ENCODE data around the gene DDTL.
"Not testable (repeated sequence)": the region's sequence is repeated elsewhere in the genome, so short reads cannot be mapped to it uniquely, and the experiment has no call there.

The DDTL gene

DNA sequence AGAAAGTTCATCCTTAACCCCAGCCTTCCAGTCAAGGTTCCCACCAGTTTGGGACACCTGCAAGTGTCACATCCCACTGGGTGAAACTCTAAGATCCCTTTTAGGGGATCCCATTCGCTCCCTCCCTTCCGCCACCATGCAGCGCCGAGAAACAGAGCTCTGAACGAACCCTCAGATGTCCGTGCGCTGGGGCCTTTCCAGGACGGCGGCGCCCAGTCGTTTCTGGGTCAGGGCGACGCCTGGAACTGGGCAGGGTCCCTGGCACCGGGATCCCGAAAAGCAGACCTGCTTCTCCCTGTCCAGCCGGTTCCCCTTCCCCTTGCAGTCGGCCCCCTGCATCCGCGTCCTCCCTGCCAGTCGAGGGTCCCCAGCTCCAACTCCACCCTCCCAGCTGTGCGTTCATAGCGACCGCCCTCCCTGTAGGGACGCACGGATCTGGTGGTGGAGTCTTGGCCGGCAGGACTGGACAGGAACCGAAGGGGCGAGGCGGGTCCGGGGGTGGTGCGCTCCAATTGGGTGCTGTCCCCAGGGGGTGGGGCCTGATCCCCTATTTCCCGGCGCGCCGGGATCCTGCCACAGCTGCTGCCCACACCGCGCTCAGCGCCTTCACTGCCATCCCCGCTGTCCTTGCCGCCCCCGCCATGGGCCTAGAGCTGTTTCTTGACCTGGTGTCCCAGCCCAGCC lies 13.0 kb downstream of the DDTL start, which contains the start of gene GSTT2:
TSS of gene GSTT2 (plus strand) at position 578 of the 684 bp plus-strand sequence.
- not testable (repeated sequence) for DNase-seq; H3K27ac ChIP-seq; H3K36me3 ChIP-seq; H3K4me3 ChIP-seq (ENCODE audit: low read depth, low read length); H3K9me3 ChIP-seq (ENCODE audit: severe bottlenecking); H3K27me3 ChIP-seq (ENCODE audit: insufficient read depth, low read depth, severe bottlenecking)

DNA sequence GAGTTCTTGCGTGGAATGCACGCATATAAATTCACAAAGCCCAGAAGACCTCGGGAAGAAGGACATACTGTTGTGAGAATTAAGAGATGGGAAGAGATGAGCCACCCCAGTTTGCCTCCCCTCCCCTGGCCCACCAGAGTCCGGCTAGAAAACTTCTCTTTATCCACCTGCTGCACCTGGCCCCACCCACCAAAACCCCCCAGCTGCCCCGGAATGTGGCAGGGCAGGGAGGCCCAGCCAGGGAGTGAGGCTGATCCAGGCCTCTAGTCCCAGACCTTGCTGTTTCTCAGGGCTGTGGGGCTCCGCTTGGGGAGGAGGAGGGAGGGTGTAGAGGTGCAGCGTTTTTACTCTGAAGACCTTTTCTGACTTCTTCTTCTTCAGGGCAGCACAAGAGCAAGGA lies 13.9 kb downstream of the DDTL start:
- not testable (repeated sequence) for H3K27ac ChIP-seq; DNase-seq; H3K9me3 ChIP-seq (ENCODE audit: severe bottlenecking); H3K27me3 ChIP-seq (ENCODE audit: insufficient read depth, low read depth, severe bottlenecking); H3K36me3 ChIP-seq; H3K4me3 ChIP-seq (ENCODE audit: low read depth, low read length)

DNA sequence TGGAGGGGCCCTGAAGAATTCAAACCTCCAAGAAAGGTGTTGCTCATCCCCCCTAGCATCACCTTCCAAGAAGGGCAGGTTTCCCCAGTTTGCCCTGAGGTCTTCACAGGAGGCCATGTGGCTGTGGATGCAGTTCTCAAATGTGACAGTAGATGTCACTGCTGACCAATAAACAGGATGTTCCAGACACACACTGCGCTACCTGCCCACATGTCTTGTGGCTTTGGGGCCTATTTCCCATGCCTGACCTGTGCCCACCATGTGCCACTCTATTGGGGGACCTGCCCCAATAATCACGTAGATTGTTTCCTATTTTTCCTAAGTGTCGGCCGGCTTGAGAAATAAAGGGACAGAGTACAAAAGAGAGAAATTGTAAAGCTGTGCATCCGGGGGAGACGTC lies 17.7 kb downstream of the DDTL start:
- no peak overlapping the region for H3K4me3 ChIP-seq (ENCODE audit: low read depth, low read length)
- H3K27ac ChIP-seq, result no peak overlapping the region
- no peaks in the 10 kb centered on the region for H3K36me3 ChIP-seq
- no peaks in the 10 kb centered on the region for H3K9me3 ChIP-seq (ENCODE audit: severe bottlenecking)
- H3K27me3 ChIP-seq (ENCODE audit: insufficient read depth, low read depth, severe bottlenecking), result no peaks in the 10 kb centered on the region
- DNase-seq, result no peak
- TF ChIP-seq, protein P1, sequence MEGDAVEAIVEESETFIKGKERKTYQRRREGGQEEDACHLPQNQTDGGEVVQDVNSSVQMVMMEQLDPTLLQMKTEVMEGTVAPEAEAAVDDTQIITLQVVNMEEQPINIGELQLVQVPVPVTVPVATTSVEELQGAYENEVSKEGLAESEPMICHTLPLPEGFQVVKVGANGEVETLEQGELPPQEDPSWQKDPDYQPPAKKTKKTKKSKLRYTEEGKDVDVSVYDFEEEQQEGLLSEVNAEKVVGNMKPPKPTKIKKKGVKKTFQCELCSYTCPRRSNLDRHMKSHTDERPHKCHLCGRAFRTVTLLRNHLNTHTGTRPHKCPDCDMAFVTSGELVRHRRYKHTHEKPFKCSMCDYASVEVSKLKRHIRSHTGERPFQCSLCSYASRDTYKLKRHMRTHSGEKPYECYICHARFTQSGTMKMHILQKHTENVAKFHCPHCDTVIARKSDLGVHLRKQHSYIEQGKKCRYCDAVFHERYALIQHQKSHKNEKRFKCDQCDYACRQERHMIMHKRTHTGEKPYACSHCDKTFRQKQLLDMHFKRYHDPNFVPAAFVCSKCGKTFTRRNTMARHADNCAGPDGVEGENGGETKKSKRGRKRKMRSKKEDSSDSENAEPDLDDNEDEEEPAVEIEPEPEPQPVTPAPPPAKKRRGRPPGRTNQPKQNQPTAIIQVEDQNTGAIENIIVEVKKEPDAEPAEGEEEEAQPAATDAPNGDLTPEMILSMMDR (IDR thresholded peaks at IDR 0.05; ENCODE audit: low read depth, low read length), result no peak

- H3K27ac ChIP-seq; H3K27me3 ChIP-seq (ENCODE audit: insufficient read depth, low read depth, severe bottlenecking); DNase-seq; H3K36me3 ChIP-seq; H3K4me3 ChIP-seq (ENCODE audit: low read depth, low read length); H3K9me3 ChIP-seq (ENCODE audit: severe bottlenecking): not testable (repeated sequence)
Measured at GRCh38 chr22:23986089-23986488, 19.4 kb downstream of the DDTL start.

DNA sequence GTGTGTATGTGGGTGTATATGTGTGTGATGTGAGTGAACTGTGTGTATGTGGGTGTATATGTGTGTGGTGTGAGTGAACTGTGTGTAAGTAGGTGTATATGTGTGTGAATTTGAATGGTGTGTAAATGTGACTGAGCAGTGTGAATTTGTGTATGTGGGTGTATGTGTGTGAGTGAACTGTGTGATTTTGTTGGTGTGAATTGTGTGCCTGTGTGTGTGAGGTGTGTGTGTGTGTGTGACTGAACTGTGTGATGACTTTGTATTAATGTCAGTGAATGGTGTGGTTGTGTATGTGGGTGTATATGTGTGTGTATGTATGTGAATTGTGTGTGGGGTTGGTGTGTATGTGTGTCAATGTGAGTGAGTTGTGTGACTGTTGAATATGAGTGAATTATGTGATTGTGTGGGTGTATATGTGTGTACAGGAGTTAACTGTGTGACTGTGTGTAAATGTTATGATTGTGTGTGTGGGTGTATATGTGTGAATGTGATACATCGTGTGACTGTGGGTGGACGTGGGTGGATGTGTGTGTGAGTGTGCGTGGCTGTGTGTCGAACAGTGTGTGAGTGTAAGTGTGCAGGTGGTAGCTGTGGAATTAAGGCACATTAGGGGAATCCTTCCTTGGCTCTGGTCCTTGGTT lies 20.0 kb downstream of the DDTL start:
- not testable (repeated sequence) for DNase-seq; H3K9me3 ChIP-seq (ENCODE audit: severe bottlenecking); H3K27ac ChIP-seq; H3K4me3 ChIP-seq (ENCODE audit: low read depth, low read length); H3K27me3 ChIP-seq (ENCODE audit: insufficient read depth, low read depth, severe bottlenecking); H3K36me3 ChIP-seq

- DNase-seq; H3K27ac ChIP-seq; H3K36me3 ChIP-seq; H3K4me3 ChIP-seq (ENCODE audit: low read depth, low read length); H3K9me3 ChIP-seq (ENCODE audit: severe bottlenecking); H3K27me3 ChIP-seq (ENCODE audit: insufficient read depth, low read depth, severe bottlenecking): not testable (repeated sequence)
Measured at GRCh38 chr22:23989583-23990244, 23.0 kb downstream of the DDTL start.

DNA sequence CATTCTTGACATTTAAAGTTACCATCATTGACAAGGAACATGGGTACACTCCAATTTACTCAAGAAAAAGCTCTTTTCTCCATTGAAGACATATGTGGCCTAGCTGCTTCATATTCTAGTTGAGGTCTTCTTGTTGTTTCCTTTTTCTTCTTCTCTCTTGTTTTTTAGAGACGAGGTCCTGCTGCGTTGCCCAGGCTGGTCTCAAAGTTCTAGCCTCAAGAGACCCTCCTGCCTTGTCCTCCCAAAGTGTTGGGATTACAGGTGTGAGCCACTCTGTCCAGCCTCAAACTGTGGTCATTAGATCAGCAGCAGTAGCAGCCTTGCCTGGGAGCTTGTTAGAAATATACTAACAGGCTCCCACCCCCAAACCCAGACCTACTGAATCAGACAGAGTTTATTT lies 26.4 kb downstream of the DDTL start:
- not testable (repeated sequence) for H3K9me3 ChIP-seq (ENCODE audit: severe bottlenecking); H3K27me3 ChIP-seq (ENCODE audit: insufficient read depth, low read depth, severe bottlenecking); DNase-seq; H3K27ac ChIP-seq; H3K36me3 ChIP-seq; H3K4me3 ChIP-seq (ENCODE audit: low read depth, low read length)

DNA sequence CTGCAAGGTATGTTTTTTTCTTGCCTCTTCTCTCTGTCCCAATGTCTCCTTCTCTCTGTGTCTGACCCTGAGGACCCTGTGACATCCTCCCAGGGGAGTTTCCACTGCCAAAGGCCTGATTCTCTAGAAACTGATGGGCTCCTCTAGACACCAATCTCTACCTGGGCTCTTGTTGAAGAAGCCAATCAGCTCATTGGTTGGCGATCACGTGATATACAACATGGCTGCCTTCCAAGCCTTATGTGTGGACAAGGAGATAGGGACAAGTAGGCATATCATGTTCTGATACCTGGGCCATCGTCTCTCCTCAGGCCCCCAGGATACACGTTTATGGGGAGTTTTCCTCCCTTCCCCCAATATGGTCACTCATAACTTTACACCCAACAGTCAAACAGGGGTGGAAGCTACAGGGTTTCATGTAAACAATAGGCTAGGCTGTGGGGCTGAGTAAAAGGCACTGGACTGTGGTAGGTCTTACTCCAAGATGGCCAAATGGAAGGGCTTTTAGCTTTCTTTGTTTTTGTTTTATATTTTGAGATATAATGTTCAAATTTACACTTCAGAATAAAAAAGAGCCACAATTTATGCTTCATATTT lies 27.0 kb downstream of the DDTL start:
- not testable (repeated sequence) for H3K4me3 ChIP-seq (ENCODE audit: low read depth, low read length); H3K36me3 ChIP-seq; H3K27ac ChIP-seq; H3K27me3 ChIP-seq (ENCODE audit: insufficient read depth, low read depth, severe bottlenecking); H3K9me3 ChIP-seq (ENCODE audit: severe bottlenecking); DNase-seq

GRCh38 chr22:23997092-23997491 lies 30.4 kb downstream of the DDTL start:
- Histone ChIP-seq H3K27me3 (ENCODE audit: insufficient read depth, low read depth, severe bottlenecking) (no peaks in the 10 kb centered on the region), H3K9me3 (ENCODE audit: severe bottlenecking) (no peaks in the 10 kb centered on the region), H3K36me3 (no peaks in the 10 kb centered on the region), H3K4me3 (ENCODE audit: low read depth, low read length) (no peak overlapping the region), H3K27ac (no peak overlapping the region)
- TF ChIP-seq, protein P1 (IDR thresholded peaks at IDR 0.05; ENCODE audit: low read depth, low read length), result no peak
- no peak for DNase-seq

DNA sequence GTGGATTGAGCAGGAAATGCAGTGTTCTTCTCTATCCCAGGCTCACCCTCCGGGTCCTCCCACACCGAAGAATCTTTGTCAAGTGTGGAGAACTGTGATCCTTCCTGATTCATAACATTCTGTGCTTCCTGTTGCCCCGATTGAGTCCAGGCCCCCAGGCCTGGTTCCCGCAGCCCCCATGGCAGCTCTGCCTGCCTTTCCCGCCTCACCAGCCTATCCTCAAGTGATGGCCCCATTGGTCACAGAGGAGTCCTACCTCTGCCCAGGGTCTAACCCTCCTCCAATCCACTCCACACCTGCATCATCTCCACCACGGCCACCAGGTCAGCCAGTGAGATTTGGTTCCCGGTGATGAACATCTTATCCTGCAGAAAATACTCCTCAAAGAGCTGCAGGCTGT lies 33.1 kb downstream of the DDTL start:
- not testable (repeated sequence) for H3K9me3 ChIP-seq (ENCODE audit: severe bottlenecking); H3K36me3 ChIP-seq; H3K4me3 ChIP-seq (ENCODE audit: low read depth, low read length); H3K27me3 ChIP-seq (ENCODE audit: insufficient read depth, low read depth, severe bottlenecking); DNase-seq; H3K27ac ChIP-seq
